Measurements from ENCODE around the gene AACS.

GRCh38 chr12:125105600-125105999 lies 40.4 kb downstream of the AACS start:
- TF ChIP-seq CTCF (IDR thresholded peaks at IDR 0.05) (no peak), POLR2A (IDR thresholded peaks at IDR 0.05) (no peak)

Measured in body of pancreas (tissue), 4 donors.